EH (cell line): Measurements from ENCODE around the gene MB21D2.
A peak's percentile ranks its signal among the peaks of the same experiment; 100 is the strongest.
"Not testable (repeated sequence)": the region's sequence is repeated elsewhere in the genome, so short reads cannot be mapped to it uniquely, and the experiment has no call there.

Source experiments
- DNase-seq: peaks from one replicate; pipeline ENCODE4 v3.0.0-alpha.2; 2015; ENCODE audit warnings: low read depth

MB21D2 gene

DNA sequence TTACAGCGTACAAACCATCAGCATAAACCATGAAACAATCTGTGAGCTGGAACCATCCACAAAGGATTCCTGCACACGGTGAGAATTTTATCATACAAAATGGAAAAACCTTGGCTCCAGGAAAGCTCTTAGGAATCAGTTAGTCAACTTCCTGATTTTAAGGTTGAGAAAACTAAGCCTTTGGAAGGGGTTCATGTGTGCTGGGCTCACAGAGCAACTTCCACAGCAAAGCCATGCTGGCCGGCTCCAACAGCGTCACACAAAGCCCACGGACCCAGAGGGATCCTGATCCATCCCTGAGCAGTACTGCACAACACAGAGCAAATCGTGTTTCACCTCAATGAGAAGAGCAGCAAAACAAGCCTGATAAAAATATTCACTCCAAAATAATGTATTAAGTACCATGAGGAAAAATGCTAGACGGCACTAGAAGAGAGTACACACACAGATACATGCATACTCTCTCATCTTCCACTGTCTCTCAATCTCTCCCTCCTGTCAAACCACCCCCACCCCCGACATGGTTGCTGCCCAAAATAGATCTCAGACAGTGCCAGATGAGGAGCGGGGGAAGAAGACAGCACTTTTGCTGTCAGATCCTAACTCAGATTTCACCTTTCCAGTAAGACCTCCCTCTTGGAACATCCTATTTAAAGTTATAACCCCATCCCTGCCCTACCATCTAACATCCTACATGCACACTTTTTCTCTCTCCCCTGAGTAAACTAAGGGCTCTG is 58.6 kb downstream of the MB21D2 start:
- no peak for DNase-seq

DNA sequence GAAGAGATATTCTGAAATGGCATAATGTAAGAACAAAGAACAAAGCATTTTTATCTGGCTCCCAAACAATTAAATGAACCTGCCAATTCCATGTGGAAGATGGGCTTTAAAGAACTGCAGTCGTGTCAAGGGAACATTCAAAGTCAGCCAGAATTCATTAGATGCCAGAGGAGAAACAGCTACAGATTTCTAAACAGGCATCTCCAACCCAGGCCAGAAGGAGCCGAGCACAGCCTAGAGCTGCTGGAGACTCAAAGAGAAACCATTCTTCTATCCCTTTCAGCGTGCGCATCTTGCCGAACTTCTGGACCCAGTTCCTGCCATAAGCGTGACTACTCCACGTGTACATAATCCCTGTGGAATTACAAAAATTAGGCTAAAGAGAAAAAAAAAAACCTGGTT is 60.4 kb downstream of the MB21D2 start:
- DNase-seq, result peak; percentile 68

DNA sequence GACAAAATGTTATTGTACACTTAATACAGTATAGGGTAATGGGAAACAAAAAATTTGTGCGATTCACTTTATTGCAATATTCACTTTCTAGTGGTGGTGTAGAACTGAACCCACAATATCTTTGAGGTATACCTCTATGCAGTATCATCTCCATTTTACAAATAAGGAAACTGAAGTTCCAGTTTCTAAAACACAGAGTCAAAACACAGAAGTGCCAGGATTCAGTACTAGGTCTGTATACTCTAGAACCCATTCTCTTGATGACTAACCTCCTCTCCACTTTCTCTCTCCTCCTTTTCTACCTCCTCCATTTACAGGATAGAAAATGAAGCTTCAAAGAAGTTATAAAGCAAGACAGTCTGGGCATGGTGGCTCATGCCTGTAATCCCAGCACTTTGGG is 62.2 kb downstream of the MB21D2 start:
- no peak for DNase-seq

DNA sequence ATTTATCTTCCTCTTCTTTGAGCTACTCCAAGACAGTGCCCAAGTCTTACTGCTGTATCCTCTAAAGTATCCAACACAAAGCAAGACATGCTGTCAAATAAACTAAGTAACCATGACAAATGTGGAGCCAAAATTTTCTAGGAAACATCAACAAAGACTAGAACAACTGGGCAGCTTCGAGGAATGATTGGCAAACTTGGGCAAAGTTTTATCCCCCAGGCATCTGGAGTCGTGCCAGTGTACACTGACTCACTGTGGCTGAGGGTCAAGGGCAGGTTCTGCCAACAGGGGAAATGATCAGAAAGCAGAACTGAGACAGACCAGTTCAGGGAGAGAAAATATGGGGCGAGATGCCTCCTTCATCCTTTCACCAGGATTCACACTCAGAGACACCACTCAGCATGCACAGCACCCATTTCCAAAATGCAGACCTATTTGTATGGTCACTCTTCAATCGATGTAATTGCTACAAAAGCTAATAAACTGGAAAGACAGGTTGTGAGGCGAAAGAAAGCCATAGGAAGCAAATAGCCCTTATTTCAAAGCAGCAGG is 65.8 kb downstream of the MB21D2 start:
- peak; percentile 78 for DNase-seq

DNA sequence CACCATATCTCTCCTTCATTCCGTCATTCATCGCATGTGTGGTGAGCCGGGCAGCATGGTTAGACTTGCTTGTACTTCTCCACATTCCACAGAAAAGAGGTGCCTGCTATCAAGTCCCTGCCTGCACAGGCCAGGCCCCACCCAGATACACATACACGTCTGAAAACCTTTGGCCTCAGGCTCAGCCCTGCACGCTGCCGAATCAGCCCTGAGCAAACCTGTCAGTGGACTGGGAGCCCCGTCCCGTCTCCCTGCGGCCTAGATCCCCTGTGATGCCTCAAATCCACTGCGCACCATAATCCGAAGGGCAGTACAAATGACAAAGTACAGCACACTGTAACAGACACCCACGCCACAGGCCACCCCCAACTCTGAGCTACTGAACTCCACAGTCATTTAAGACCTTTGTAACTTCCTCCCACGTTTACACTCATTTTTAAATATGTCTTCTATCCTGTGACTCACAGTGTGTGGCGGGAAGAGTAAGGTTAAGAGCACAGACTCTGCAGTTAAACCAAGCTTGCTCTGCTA is 67.1 kb downstream of the MB21D2 start:
- DNase-seq, result peak; percentile 77

DNA sequence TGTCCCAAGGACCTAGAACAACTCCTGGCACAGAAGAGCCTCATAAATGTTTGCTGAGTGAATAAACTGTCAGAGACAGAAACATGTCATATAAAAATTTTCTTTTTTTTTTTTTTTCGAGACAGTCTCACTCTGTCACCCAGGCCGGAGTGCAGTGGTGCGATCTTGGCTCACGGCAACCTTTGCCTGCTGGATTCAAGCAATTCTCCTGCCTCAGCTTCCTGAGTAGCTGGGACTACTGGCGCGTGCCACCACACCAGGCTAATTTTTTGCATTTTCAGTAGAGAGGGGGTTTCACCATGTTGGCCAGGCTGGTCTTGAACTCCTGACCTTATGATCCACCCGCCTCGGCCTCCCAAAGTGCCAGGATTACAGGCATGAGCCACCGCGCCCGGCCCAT is 67.8 kb downstream of the MB21D2 start:
- DNase-seq, result not testable (repeated sequence)

DNA sequence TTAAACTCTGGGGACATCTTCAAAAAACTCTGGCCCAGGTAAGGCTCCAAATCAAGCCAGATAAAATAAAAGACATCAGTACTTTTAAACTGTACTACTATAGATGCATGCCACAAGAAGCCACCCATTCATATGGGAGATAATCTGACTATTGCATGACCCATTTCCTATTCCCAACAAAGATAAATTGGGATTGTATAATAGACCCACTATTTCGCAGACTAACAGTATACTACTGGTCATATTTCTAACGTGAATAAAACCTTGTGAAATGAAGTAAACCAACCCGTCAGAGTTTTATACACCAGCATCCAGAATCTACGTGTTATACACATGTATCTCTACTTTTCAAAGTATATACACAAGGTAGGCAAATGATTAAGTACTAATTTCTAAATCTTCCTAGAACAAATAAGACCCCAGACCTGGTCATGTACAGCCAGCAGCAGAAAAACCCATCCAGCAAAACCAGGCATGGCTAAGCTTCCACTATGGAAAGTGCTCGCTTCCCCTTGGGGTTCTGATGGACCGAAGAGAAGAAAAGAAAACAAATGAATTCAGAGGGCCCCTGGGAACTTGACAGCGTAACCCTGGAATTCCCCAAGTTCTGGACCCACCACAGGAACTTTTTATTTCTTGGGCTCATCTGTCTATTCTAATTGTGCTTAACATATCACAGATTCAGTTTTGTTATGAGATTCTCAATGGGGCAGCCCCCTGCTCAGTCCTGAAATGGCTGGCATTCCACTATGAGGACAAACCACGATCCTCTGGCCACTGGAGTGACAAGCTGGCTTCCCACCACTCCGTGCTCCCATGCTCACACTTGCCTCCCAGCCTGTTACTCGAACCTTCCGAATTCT is 69.1 kb downstream of the MB21D2 start:
- peak; percentile 38 for DNase-seq

DNA sequence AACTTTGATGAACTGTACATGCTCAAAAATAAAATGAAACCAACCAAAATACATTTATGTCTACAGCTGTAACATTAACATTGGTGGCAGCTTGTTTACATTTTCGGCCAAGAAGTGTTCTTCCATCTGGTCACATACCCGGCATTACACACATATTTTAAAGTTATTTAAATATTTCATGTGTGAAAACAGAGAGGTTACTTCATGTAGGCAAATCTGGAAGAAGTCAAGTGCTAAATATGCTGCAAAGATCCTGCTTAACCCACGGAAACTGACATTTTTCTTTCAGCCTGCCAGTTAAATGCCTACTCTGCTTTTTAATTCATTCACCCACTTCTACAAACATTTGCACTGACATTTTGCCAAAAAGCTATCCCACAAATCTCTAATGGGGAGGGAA is 69.7 kb downstream of the MB21D2 start:
- DNase-seq, result peak; percentile 83

DNA sequence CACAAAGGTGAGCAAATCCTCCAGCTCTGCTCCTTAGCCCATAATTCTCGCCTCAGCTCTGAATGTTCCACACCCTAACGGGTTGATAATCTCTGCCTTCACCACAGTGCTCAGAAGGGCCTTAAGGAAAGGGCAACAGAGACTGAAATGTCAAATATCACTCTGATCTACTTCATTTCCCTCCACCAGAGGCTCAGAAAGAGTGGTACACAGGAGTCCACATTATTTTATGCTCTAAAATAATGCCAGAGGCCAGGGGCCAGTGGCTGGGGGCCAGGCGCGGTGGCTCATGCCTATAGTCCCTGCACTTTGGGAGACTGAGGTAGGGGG is 72.2 kb downstream of the MB21D2 start:
- no peak for DNase-seq

DNA sequence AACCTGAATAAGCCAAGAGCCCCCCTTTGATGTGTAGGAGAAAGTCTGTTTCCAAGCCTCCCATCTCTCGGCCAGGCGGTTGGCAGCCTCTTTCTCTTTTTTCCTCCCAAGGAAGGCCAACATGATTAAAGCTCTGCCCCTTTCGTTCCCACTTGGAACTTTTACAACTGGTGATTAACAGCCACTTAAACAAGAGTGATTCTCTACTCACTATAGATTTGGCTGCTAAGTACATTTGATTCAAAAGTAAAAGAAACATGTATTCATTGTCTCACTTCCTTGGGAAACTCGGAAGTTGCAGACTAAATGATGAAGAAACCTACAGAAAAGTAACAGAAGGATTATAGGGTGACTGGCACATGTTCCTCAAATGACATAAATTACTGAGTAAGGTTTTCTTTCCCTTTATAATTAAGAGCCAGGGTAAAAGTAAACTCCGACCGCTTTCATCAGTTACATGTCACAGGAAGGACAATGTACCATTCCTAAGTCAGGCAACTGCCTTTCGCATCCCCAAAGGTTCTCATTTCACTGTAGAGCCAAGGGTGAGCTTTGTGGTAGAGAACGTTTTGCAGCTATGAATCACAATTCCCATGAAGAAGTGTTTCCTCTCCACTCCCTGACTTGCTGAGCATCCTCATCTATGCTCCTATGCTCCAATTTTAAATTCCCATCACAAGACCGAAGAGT is 72.7 kb downstream of the MB21D2 start:
- DNase-seq, result peak; percentile 79

DNA sequence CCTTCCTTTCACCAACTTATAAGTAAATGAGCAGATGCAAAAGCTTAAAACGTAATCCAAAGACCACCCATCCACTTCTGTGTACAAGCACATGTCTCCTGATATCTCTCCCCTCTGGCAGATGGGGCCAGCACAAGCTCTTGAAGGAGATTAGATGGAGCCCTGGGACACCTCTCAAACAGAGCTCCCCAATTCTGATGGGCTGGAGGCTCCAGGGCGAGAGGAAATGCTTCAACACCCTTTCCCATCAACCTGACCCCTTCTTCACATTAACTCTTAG is 73.2 kb downstream of the MB21D2 start:
- no peak for DNase-seq

DNA sequence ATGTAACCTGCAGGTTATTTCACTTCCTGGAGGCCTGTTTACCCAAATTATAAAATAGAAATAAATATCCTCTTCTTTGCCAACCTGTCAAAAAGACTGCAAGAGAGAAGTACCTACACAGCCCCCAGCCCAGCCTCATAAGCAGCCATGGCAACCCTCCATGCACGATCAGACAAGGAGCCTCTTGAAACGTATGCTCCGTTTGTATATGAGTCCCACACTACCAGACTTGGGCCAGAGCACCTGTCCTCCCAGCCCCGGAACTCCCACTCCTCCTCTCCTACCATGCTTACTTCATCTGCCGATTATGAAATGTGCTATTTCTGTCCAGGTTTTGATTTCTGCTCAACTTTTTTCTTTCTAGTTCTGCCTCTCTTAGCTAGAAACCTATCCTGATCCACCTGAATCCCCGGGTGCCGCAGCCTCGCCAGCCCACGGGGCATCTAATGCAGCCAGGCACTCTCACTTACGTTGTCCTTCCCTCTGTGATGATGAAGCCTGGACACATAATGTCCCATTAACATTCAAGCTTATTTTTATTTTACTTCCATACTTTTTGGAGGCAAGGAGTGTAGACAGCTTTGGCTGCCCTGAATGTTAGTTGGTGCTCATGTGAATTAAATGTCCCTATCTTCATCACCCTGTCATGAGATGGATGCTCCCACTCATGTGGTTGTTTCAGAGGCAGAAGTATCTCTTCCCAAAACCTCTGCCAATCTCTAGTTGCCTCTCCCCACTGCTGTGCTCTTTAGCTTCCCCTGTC is 73.8 kb downstream of the MB21D2 start:
- no peak for DNase-seq

DNA sequence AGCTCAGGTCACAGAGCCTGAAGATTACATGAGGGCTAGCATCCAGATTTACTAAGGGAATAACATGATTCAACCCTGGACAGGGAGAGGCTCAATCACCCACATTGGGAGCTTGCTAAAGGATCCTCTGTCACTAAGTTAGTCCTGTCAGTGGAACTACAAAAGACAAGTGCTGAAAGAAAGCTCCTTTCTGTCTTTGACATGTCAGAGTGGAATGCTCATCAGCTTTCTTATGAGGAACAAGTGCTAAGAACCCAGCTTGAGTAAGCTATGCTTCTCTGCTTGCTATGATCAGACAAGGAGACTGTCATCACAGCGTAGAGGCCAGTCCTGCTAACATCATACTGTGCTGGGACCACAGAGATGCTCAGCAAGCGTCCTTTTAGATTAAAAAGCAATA is 74.5 kb downstream of the MB21D2 start:
- no peak for DNase-seq

DNA sequence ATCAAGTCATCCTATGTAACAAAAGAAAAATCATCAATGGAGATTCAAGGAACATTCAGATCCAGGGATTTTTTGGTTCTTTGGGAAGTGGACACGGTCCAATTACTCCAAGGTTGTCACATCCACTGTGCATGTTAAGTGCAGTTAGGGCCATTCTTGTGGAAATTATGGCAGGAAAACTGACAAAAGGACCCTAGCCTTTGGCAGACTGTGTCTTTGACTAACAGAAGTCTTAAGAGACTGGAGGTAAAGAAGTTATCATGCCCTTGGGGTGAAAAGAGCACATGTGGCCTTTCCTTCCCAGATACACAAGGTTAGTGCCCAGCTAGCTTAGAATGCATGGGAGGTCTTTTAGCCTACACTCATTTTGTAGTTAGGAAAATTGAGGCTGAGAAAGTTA is 74.9 kb downstream of the MB21D2 start:
- no peak for DNase-seq

DNA sequence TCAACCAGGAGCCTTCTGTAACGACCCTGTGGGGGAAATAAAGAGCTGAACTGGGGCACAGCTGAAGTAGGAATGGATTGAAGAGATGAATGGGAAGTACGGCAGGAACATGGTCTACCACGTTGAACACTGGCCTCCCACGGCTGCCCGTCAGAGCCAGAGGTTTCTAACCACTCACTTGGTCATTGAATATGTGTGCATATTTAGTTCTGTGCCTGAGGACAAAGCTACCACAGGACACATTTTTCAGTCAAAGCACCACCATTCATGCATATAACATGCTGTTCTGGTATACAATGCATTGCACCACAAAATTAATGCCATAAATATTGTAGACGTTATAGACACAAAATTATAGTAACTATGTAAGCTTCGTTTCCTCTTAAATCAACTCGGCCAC is 75.5 kb downstream of the MB21D2 start:
- no peak for DNase-seq

DNA sequence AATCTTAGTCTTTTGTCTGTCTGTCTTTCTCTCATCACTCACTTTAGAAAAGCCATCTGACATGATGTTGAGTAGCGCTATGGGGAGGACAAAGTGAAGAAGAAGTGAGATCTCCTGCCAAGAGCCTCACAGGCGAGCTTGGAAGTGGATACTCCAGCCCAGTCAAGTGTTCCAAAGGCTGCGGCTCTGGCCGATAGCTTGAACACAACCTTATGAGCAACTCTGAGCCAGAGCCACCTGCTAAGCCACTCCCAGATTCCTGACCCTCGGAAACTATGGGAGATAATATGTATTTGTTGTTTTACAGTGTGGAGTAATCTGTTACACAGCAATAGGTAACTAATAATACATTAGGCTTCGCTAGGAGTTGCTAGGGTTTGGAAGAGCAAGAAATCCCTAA is 76.2 kb downstream of the MB21D2 start:
- DNase-seq, result no peak

DNA sequence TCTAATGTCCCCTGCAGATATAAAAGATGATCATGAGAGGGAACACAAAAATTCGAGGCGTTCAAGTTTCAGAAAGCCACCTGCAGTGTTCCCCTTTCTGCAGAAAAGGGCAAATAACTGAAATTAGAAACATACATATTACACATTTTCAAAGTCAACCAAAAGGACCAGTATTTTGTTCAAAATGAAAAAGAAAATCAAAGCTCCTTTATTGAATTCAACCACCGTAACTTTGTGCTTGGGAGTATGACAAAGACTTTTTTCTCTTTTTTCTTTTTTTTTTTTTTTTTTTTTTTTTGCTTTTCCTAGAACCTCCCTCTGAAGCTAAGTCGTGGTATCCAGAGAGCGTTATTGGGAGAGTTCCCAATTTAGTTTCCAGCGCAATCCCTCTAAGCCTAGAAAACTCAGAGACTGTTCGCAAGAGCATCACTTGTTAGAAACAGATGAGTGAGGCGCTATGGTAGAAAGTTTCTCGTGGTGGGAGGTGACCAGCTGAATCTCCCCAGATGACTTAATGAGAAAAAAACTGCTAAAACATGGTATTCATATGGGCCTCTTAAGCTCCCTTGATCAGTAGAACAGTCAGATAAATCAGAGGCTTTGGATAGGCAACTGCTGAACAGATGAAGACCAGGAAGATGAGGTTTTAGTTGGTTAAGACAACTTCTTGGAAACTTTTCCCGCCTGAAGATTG is 77.4 kb downstream of the MB21D2 start:
- DNase-seq, result no peak

DNA sequence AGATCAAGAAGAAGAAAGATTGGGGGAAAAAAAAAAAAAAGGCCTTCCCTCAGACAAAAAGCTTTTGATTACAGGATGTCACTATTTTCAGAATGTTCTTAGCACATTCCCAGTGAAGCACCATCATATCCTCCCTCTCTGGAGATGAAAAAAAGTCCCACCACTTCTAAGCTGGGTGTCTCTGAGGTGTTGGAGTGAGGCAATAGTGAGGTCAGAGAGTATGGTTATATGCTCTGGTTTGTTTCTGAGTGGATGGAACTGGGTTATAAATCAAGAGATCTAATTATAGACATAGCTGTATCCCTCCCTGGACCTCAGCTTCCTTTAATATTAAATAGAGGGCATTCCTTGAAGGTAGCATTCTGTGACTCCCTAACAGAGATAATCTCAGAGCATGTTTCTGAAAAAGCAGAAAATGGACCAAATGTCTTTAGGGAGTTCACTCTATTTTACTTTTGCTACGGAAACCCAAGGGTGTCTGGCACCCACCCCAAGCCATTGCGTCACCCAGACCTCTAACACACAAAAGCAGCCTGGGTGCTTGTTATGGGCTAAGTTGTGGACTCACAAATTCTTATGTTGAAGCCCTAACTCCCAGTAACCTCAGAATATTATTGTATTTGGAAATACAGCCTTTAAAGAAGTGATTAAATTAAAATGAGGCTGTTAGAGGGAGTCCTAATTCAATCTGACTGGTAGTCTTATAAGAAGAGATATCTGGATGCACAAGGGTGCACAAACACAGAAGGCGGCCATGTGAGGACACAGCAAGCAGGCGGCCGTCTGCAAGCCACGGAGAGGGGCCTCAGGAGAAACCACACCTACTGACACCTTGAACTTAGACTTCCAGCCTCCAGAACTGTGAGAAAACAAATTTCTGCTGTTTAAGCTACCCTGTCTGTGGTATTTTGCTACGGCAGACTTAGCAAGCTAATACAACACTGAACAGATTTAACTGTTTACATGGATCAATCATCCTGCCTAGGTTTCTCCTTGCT is 81.5 kb downstream of the MB21D2 start:
- peak; percentile 85 for DNase-seq

DNA sequence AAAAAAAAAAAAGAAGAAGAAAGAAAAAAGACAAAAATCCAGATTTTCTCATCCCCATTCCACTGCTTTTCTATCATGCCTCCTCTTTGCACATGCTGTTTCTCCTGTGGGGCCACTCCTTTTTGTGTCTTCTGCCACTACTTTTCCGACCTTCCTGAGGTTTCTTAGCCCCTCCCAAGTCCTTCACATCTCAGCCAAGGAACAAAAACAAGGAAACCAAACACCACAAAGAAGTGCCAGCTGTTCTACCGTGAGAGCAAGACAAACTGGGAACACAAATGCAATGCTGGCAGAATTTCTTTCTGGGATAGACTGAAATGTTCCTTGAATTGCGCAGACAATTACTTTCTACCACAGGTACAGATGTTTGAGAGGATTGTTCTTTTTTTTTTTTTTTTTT is 83.2 kb downstream of the MB21D2 start:
- peak; percentile 35 for DNase-seq
